H9 (cell line): ENCODE results near the gene FSTL4. TPM values are rescaled to one million over a fixed set of nuclear protein-coding genes. Genes with fewer than 3 reads are reported as not detected.

Experiments used
- DNase-seq: peaks from one replicate; pipeline ENCODE4 v3.0.0-alpha.2; 2017
- H2AFZ ChIP-seq: one replicate; pipeline ENCODE4 v1.6.1; 2013; ENCODE audit warnings: mild to moderate bottlenecking, low read length, control low read depth, moderate library complexity
- H2AK5ac ChIP-seq: 2 replicates; pipeline ENCODE4 v1.6.1; 2013; ENCODE audit warnings: low read length, control low read depth, mixed read lengths; ENCODE audit not compliant: insufficient read length
- H2BK120ac ChIP-seq: one replicate; pipeline ENCODE4 v1.6.1; 2013; ENCODE audit warnings: low read depth, mild to moderate bottlenecking, low read length, control low read depth, inconsistent platforms; ENCODE audit not compliant: poor library complexity, severe bottlenecking
- H2BK12ac ChIP-seq: 2 replicates; pipeline ENCODE4 v1.6.1; 2013; ENCODE audit warnings: low read length, control low read depth, mixed read lengths, low read depth; ENCODE audit not compliant: insufficient read length
- H2BK15ac ChIP-seq: 2 replicates; pipeline ENCODE4 v1.6.1; 2013; ENCODE audit warnings: low read depth, low read length, control low read depth
- H2BK20ac ChIP-seq: one replicate; pipeline ENCODE4 v1.6.1; 2013; ENCODE audit warnings: low read depth, mild to moderate bottlenecking, low read length, control low read depth, inconsistent platforms; ENCODE audit not compliant: poor library complexity, severe bottlenecking
- H2BK5ac ChIP-seq: 2 replicates; pipeline ENCODE4 v1.6.1; 2013; ENCODE audit warnings: low read length, control low read depth, mixed read lengths; ENCODE audit not compliant: insufficient read length
- H3K14ac ChIP-seq: 2 replicates; pipeline ENCODE4 v1.6.1; 2013; ENCODE audit warnings: low read length, control low read depth; ENCODE audit not compliant: insufficient read depth
- H3K18ac ChIP-seq: 2 replicates; pipeline ENCODE4 v1.6.1; 2013; ENCODE audit warnings: low read depth, mild to moderate bottlenecking, mixed read lengths, low read length, control low read depth; ENCODE audit not compliant: insufficient read length
- H3K23ac ChIP-seq: 2 replicates; pipeline ENCODE4 v1.6.1; 2013; ENCODE audit warnings: low read length, control low read depth, mixed read lengths, low read depth; ENCODE audit not compliant: insufficient read length
- H3K23me2 ChIP-seq: 2 replicates; pipeline ENCODE4 v1.6.1; 2013; ENCODE audit warnings: low read depth, mild to moderate bottlenecking, mixed read lengths, low read length, control low read depth; ENCODE audit not compliant: insufficient read length, poor library complexity, severe bottlenecking
- H3K27ac ChIP-seq: 2 replicates; pipeline ENCODE4 v1.5.1; 2013; ENCODE audit warnings: low read length, control low read depth, mixed read lengths, low read depth; ENCODE audit not compliant: insufficient read length
- H3K27me3 ChIP-seq: 2 replicates; pipeline ENCODE4 v1.6.1; 2013; ENCODE audit warnings: low read length, control low read depth, inconsistent platforms; ENCODE audit not compliant: insufficient read depth
- H3K4ac ChIP-seq: 2 replicates; pipeline ENCODE4 v1.6.1; 2013; ENCODE audit warnings: low read depth, mild to moderate bottlenecking, control low read depth, inconsistent platforms, low read length, moderate library complexity
- H3K4me1 ChIP-seq: 2 replicates; pipeline ENCODE4 v1.6.1; 2013; ENCODE audit warnings: low read length, control low read depth, inconsistent platforms; ENCODE audit not compliant: insufficient read depth
- H3K4me2 ChIP-seq: 2 replicates; pipeline ENCODE4 v1.6.1; 2013; ENCODE audit warnings: low read length, control low read depth, mixed read lengths; ENCODE audit not compliant: insufficient read length, insufficient read depth
- H3K56ac ChIP-seq: 2 replicates; pipeline ENCODE4 v1.6.1; 2013; ENCODE audit warnings: low read depth, mild to moderate bottlenecking, mixed read lengths, low read length, control low read depth; ENCODE audit not compliant: insufficient read length
- H3K79me1 ChIP-seq: 2 replicates; pipeline ENCODE4 v1.6.1; 2013; ENCODE audit warnings: low read depth, mild to moderate bottlenecking, moderate library complexity, low read length, control low read depth, inconsistent platforms; ENCODE audit not compliant: insufficient read depth, poor library complexity, severe bottlenecking
- H3K79me2 ChIP-seq: 2 replicates; pipeline ENCODE4 v1.6.1; 2013; ENCODE audit warnings: low read length, control low read depth, inconsistent platforms; ENCODE audit not compliant: insufficient read depth
- H3K9ac ChIP-seq: 2 replicates; pipeline ENCODE4 v1.6.1; 2013; ENCODE audit warnings: low read length, control low read depth, mixed read lengths; ENCODE audit not compliant: insufficient read length; ENCODE audit errors: extremely low read depth
- H3K9me3 ChIP-seq: one replicate; pipeline ENCODE4 v1.6.1; 2013; ENCODE audit warnings: low read depth, low read length, inconsistent platforms; ENCODE audit not compliant: control insufficient read depth
- H3T11ph ChIP-seq: one replicate; pipeline ENCODE4 v1.6.1; 2013; ENCODE audit warnings: mild to moderate bottlenecking, low read length, control low read depth, inconsistent platforms
- H4K20me1 ChIP-seq: one replicate; pipeline ENCODE4 v1.6.1; 2013; ENCODE audit not compliant: control insufficient read depth, insufficient read length, insufficient read depth
- H4K5ac ChIP-seq: 2 replicates; pipeline ENCODE4 v1.6.1; 2013; ENCODE audit warnings: low read depth, mild to moderate bottlenecking, mixed read lengths, low read length, control low read depth; ENCODE audit not compliant: insufficient read length
- H4K8ac ChIP-seq: replicated peaks from 2 replicates; pipeline ENCODE4 v1.6.1; 2013; ENCODE audit warnings: low read length, control low read depth, mixed read lengths, low read depth; ENCODE audit not compliant: insufficient read length
- H4K91ac ChIP-seq: 2 replicates; pipeline ENCODE4 v1.6.1; 2013; ENCODE audit warnings: low read depth, mild to moderate bottlenecking, moderate library complexity, mixed read lengths, low read length, control low read depth; ENCODE audit not compliant: insufficient read length
- H3K27ac Mint-ChIP-seq, 3 experiments: 2 replicates in 2 of 3; 3 replicates in 1 of 3; pipeline ENCODE4 v1.8.0; 2020 to 2021; ENCODE audit warnings: mixed read lengths in 3 of 3, mild to moderate bottlenecking in 1 of 3, moderate library complexity in 1 of 3
- H3K27me3 Mint-ChIP-seq: 2 replicates; pipeline ENCODE4 v1.8.0; 2021; ENCODE audit warnings: low read depth, mild to moderate bottlenecking, moderate library complexity, mixed read lengths
- H3K36me3 Mint-ChIP-seq, 3 experiments: 2 replicates in 2 of 3; 3 replicates in 1 of 3; pipeline ENCODE4 v1.8.0; 2020 to 2021; ENCODE audit warnings: low read depth in 3 of 3, mixed read lengths in 3 of 3; ENCODE audit not compliant: insufficient read depth in 1 of 3
- H3K4me1 Mint-ChIP-seq, 2 experiments: 2 replicates each; pipeline ENCODE4 v1.8.0; 2020; ENCODE audit warnings: mixed read lengths in 2 of 2
- H3K4me3 Mint-ChIP-seq, 2 experiments: 2 replicates in 1 of 2; 3 replicates in 1 of 2; pipeline ENCODE4 v1.8.0; 2020 to 2021; ENCODE audit warnings: mild to moderate bottlenecking in 2 of 2, mixed read lengths in 2 of 2, moderate library complexity in 1 of 2
- H3K9me3 Mint-ChIP-seq, 2 experiments: 2 replicates in 1 of 2; 3 replicates in 1 of 2; pipeline ENCODE4 v1.8.0; 2020; ENCODE audit warnings: mild to moderate bottlenecking in 2 of 2, mixed read lengths in 2 of 2, moderate library complexity in 1 of 2
- CTCF ChIP-seq: fragments of 200-600 bp; sonication (generic); conservative IDR thresholded peaks from 3 replicates; pipeline ENCODE4 v1.8.0; 2021; ENCODE audit warnings: antibody characterized with exemption, mild to moderate bottlenecking
- WGBS: extraction: QIAGEN DNeasy Blood & Tissue Kit; methylation state at CpG from one replicate; pipeline ENCODE4 v1.1.7; 2013; ENCODE audit warnings: missing lambda C conversion rate, low lambda C conversion rate, mixed read lengths; ENCODE audit not compliant: insufficient read length; ENCODE audit errors: extremely low coverage; 5-methylcytosine and 5-hydroxymethylcytosine counted together
- total RNA-seq: library from RNA; stranded (reverse); gene quantifications from 2 replicates; pipeline ENCODE4 v1.2.1, GENCODE V29; 2021

Gene FSTL4
- total RNA-seq, 1 experiment from 2014 or later = 5.7 TPM

GRCh38 chr5:133344266-133344665, 268.1 kb downstream of the FSTL4 start:
- Histone ChIP-seq H3K4ac (no peak overlapping the region), H3K4me1 (peaks cover 6% of the 10 kb centered on the region), H2BK12ac (no peak overlapping the region), H2AFZ (no peak overlapping the region), H3K79me1 (no peaks in the 10 kb centered on the region), H3K79me2 (no peaks in the 10 kb centered on the region), H2AK5ac (no peak overlapping the region), H3T11ph (no peak overlapping the region), H4K8ac (no peak overlapping the region), H3K9ac (no peak overlapping the region), H3K56ac (no peak overlapping the region), H2BK15ac (no peak overlapping the region), H3K23ac (no peak overlapping the region), H3K23me2 (no peaks in the 10 kb centered on the region), H2BK5ac (no peak overlapping the region), H3K4me2 (no peak overlapping the region), H4K91ac (no peak overlapping the region), H4K20me1 (no peaks in the 10 kb centered on the region), H2BK20ac (no peak overlapping the region), H3K18ac (no peak overlapping the region), H3K27ac (no peak overlapping the region), H3K9me3 (no peaks in the 10 kb centered on the region), H4K5ac (no peak overlapping the region), H2BK120ac (no peak overlapping the region), H3K27me3 (no peaks in the 10 kb centered on the region), H3K14ac (no peak overlapping the region)
- Mint-ChIP-seq H3K4me3 (no peak overlapping the region), H3K36me3 (no peaks in the 10 kb centered on the region), H3K4me1 (peaks cover 47 to 55% of the 10 kb centered on the region in 2 experiments), H3K27ac (no peak overlapping the region), H3K27me3 (no peaks in the 10 kb centered on the region; the same call in 1 of the 2 replicates), H3K9me3 (peaks cover 0 to 2% of the 10 kb centered on the region in 2 experiments; a peak in 1 of 5 replicates)
- no CpG with 5 or more reads among the region's 2 CpGs for WGBS
- no peak for DNase-seq
- no peak for TF ChIP-seq CTCF
